ENCODE data around the gene CFAP57. TPM values are rescaled to one million over a fixed set of nuclear protein-coding genes. Genes with fewer than 3 reads are reported as not detected.
A peak's percentile ranks its signal among the peaks of the same experiment; 100 is the strongest.

The CFAP57 gene
- total and polyA plus RNA-seq, 9 of the 15 experiments (the other 6 are each of a cell fraction or from before 2014, with no cell fraction given), result 0.04 to 0.22 (median 0.07) TPM; not detected in 3

GRCh38 chr1:43134068-43134467 lies 38.1 kb upstream of the CFAP57 start (continued):
- TF ChIP-seq ZNF407 (IDR thresholded peaks at IDR 0.05; ENCODE audit: low read depth) (no peak), PHF21A (IDR thresholded peaks at IDR 0.05; ENCODE audit: borderline replicate concordance, low read depth) (no peak), RBM14 (IDR thresholded peaks at IDR 0.05; ENCODE audit: borderline replicate concordance, insufficient read depth, low read depth, low read length) (no peak), ZNF512 (tag; IDR thresholded peaks at IDR 0.05) (0 out of 2 replicates have a peak, but pooled peaks have one; percentile 5), NUFIP1 (IDR thresholded peaks at IDR 0.05; ENCODE audit: partially characterized antibody) (no peak), ZBTB2 (IDR thresholded peaks at IDR 0.05) (no peak), POLR3G (IDR thresholded peaks at IDR 0.05; ENCODE audit: extremely low read depth, insufficient read length, insufficient replicate concordance) (no peak), HDAC2 (IDR thresholded peaks at IDR 0.05) (no peak), CCNT2 (IDR thresholded peaks at IDR 0.05; ENCODE audit: borderline replicate concordance, extremely low read depth, insufficient read length, low read depth, low read length) (peak; percentile 18), TBP (optimal IDR thresholded peaks at IDR 0.05; ENCODE audit: low read depth, low read length) (no peak), HEY1 (CRISPR knock-in tag; IDR thresholded peaks at IDR 0.05; ENCODE audit: borderline replicate concordance) (no peak), SIX5 (IDR thresholded peaks at IDR 0.05; ENCODE audit: borderline replicate concordance in 1 of 2, insufficient read depth in 1 of 2, low read depth in 1 of 2, low read length in 2 of 2) (no peak), BMI1 (IDR thresholded peaks at IDR 0.05; ENCODE audit: low read length) (no peak), BRF2 (IDR thresholded peaks at IDR 0.05; ENCODE audit: borderline replicate concordance, insufficient read depth, insufficient read length) (no peak), ZSCAN32 (CRISPR knock-in tag; IDR thresholded peaks at IDR 0.05) (no peak), BACH1 (tag; IDR thresholded peaks at IDR 0.05) (no peak)

Measured in K562 (cell line).